GM19240 (cell line): ENCODE results near the gene SLC4A1.
A peak's percentile ranks its signal among the peaks of the same experiment; 100 is the strongest.

Experiments used
- DNase-seq: peaks from one replicate; pipeline ENCODE4 v3.0.0; 2011; ENCODE audit warnings: low spot score; ENCODE audit not compliant: insufficient read length

Gene SLC4A1

GRCh38 chr17:44206825-44207155 is 61.1 kb downstream of the SLC4A1 start:
- DNase-seq: no peak

GRCh38 chr17:44205962-44206824 is 61.7 kb downstream of the SLC4A1 start:
- no peak for DNase-seq

GRCh38 chr17:44204441-44204882 is 63.5 kb downstream of the SLC4A1 start:
- DNase-seq: no peak

GRCh38 chr17:44203731-44204440 is 64.0 kb downstream of the SLC4A1 start:
- peak; percentile 45 for DNase-seq

- DNase-seq: no peak
Observed at GRCh38 chr17:44202756-44203155, 65.2 kb downstream of the SLC4A1 start.

GRCh38 chr17:44200478-44201155 is 67.3 kb downstream of the SLC4A1 start:
- DNase-seq: no peak

- DNase-seq: peak; percentile 92
Observed at GRCh38 chr17:44199553-44200477, 68.1 kb downstream of the SLC4A1 start, which contains the start of gene ATXN7L3. Gene ATXN7L3 (minus strand): TSS chr17:44199884. CDS start chr17:44198070, 1,814 bp downstream.

- DNase-seq: peak; percentile 64
Observed at GRCh38 chr17:44198721-44199552, 69.0 kb downstream of the SLC4A1 start.
